HCT116 (cell line): ENCODE data around the gene ARSJ. TPM values are rescaled to one million over a fixed set of nuclear protein-coding genes. Genes with fewer than 3 reads are reported as not detected.

Source experiments
- ATAC-seq: fragments of 200-7000 bp; cut with Tn5 transposase; 2 replicates; pipeline ENCODE4 v1.9.1; 2020; ENCODE audit warnings: mild to moderate bottlenecking, moderate library complexity
- BruUV-seq: library from RNA; stranded (reverse); fragments of 400-500 nt; replicated peaks from 2 replicates; lab custom pipeline; 2021; lab: Mats Ljungman, UMichigan
- CTCF ChIA-PET: fragments of 300-600 bp; sonication (Branson Sonifier 250); formaldehyde crosslinking; loops from one replicate; lab custom pipeline; 2021; ENCODE audit warnings: antibody characterized with exemption; lab: Charles Lee
- POLR2A ChIA-PET: fragments of 300-600, 350-600 bp; sonication (Branson Sonifier 250); formaldehyde crosslinking; loops from one replicate; lab custom pipeline; 2021; ENCODE audit warnings: antibody characterized with exemption; lab: Charles Lee
- RAD21 ChIA-PET, 2 experiments: fragments of 300-600 bp; sonication (Branson Sonifier 250); formaldehyde crosslinking; loops; one replicate each; lab custom pipeline; 2023; ENCODE audit warnings: low total read pairs in 2 of 2; ENCODE audit not compliant: uncharacterized antibody in 2 of 2, unreplicated experiment in 2 of 2, low non-redundant PET in 1 of 2; lab: Charles Lee
- DNase-seq: peaks from one replicate; pipeline ENCODE4 v3.0.0-alpha.2; 2010; ENCODE audit warnings: low read depth, low spot score
- H2AFZ ChIP-seq: fragments of 200-600 bp; shearing (Covaris generic), sonication (generic); 2 replicates; pipeline ENCODE4 v1.6.1; 2017; ENCODE audit warnings: low read depth, mixed run types, mixed read lengths, antibody characterized with exemption, low read length; ENCODE audit not compliant: poor library complexity, severe bottlenecking
- H3K27ac ChIP-seq: 2 replicates; pipeline ENCODE4 v1.5.1; 2012; ENCODE audit warnings: low read depth, low read length
- H3K27me3 ChIP-seq: fragments of 200-600 bp; sonication (generic); 2 replicates; pipeline ENCODE4 v1.6.1; 2016; ENCODE audit warnings: mixed run types, low read length, mixed read lengths; ENCODE audit not compliant: insufficient read depth
- H3K36me3 ChIP-seq, 2 experiments: fragments of 200-500 bp in 1 of 2; fragments of 200-600 bp in 1 of 2; sonication (Bioruptor generic) in 1 of 2; sonication (generic) in 1 of 2; 2 replicates each; pipeline versions ENCODE4 v1.5.1 to v1.6.1; 2014 to 2016; ENCODE audit warnings: low read length in 2 of 2, inconsistent platforms in 1 of 2, mixed read lengths in 1 of 2, mixed run types in 1 of 2; ENCODE audit not compliant: insufficient read depth in 2 of 2, control insufficient read depth in 1 of 2
- H3K4me1 ChIP-seq, 2 experiments: fragments of 200-600 bp in 1 of 2; sonication (generic) in 1 of 2; 2 replicates each; pipeline versions ENCODE4 v1.5.1 to v1.6.1; 2012 to 2017; ENCODE audit warnings: low read length in 2 of 2, inconsistent platforms in 1 of 2, mild to moderate bottlenecking in 1 of 2, mixed read lengths in 1 of 2, mixed run types in 1 of 2, moderate library complexity in 1 of 2; ENCODE audit not compliant: insufficient read depth in 2 of 2, control insufficient read depth in 1 of 2
- H3K4me2 ChIP-seq: fragments of 200-600 bp; sonication (generic); 2 replicates; pipeline ENCODE4 v1.6.1; 2017; ENCODE audit warnings: mixed run types, low read length, mixed read lengths
- H3K4me3 ChIP-seq, 2 experiments: fragments of 200-600 bp in 1 of 2; sonication (generic) in 1 of 2; replicated peaks in 1 of 2; 2 replicates each; pipeline ENCODE4 v1.5.1; 2011 to 2016; ENCODE audit warnings: low read length in 2 of 2, control low read depth in 1 of 2, low read depth in 1 of 2, mild to moderate bottlenecking in 1 of 2, mixed read lengths in 1 of 2, mixed run types in 1 of 2
- H3K79me2 ChIP-seq: fragments of 200-600 bp; sonication (generic); 2 replicates; pipeline ENCODE4 v1.6.1; 2017; ENCODE audit warnings: mild to moderate bottlenecking, mixed run types, low read length, moderate library complexity, mixed read lengths; ENCODE audit not compliant: insufficient read depth
- H3K9ac ChIP-seq: fragments of 200-600 bp; sonication (generic); 2 replicates; pipeline ENCODE4 v1.6.1; 2016; ENCODE audit warnings: low read length, mixed read lengths
- H3K9me2 ChIP-seq: fragments of 200-600 bp; sonication (generic), shearing (Covaris generic); 2 replicates; pipeline ENCODE4 v1.6.1; 2017; ENCODE audit warnings: mixed run types, mild to moderate bottlenecking, moderate library complexity; ENCODE audit not compliant: insufficient read depth
- H3K9me3 ChIP-seq, 2 experiments: fragments of 200-500 bp in 1 of 2; fragments of 200-600 bp in 1 of 2; sonication (Bioruptor generic) in 1 of 2; sonication (generic) in 1 of 2; 2 replicates each; pipeline ENCODE4 v1.6.1; 2014 to 2017; ENCODE audit warnings: low read length in 2 of 2, mixed read lengths in 2 of 2, inconsistent platforms in 1 of 2, low read depth in 1 of 2, mild to moderate bottlenecking in 1 of 2, mixed run types in 1 of 2, moderate library complexity in 1 of 2; ENCODE audit not compliant: control insufficient read depth in 1 of 2, insufficient read depth in 1 of 2
- H4K20me1 ChIP-seq: fragments of 200-600 bp; sonication (generic), shearing (Covaris generic); 2 replicates; pipeline ENCODE4 v1.6.1; 2017; ENCODE audit warnings: mixed run types, mild to moderate bottlenecking, moderate library complexity; ENCODE audit not compliant: insufficient read depth
- CEBPB ChIP-seq: IDR thresholded peaks from 2 replicates; pipeline ENCODE4 v1.6.1; 2012; ENCODE audit warnings: low read depth
- EGR1 ChIP-seq: IDR thresholded peaks from 2 replicates; pipeline ENCODE4 v1.6.1; 2012; ENCODE audit warnings: low read depth
- EZH2 ChIP-seq: fragments of 200-600 bp; sonication (generic); IDR thresholded peaks from 2 replicates; pipeline ENCODE4 v1.6.1; 2017; ENCODE audit warnings: antibody characterized with exemption, mixed run types
- FOSL1 ChIP-seq: IDR thresholded peaks from 2 replicates; pipeline ENCODE4 v1.6.1; 2012; ENCODE audit warnings: low read depth
- JUND ChIP-seq: IDR thresholded peaks from 2 replicates; pipeline ENCODE4 v1.6.1; 2012
- POLR2A ChIP-seq: IDR thresholded peaks from 2 replicates; pipeline ENCODE4 v1.7.0; 2011; ENCODE audit warnings: borderline replicate concordance; ENCODE audit not compliant: insufficient read depth, insufficient read length; ENCODE audit errors: extremely low read depth
- POLR2AphosphoS5 ChIP-seq: IDR thresholded peaks from 2 replicates; pipeline ENCODE4 v1.6.1; 2011; ENCODE audit warnings: mild to moderate bottlenecking, low read depth, low read length, moderate library complexity
- RAD21 ChIP-seq: IDR thresholded peaks from 2 replicates; pipeline ENCODE4 v1.6.1; 2012; ENCODE audit warnings: low read depth, mild to moderate bottlenecking
- SP1 ChIP-seq: IDR thresholded peaks from 2 replicates; pipeline ENCODE4 v1.6.1; 2012; ENCODE audit warnings: low read depth
- SRF ChIP-seq: IDR thresholded peaks from 2 replicates; pipeline ENCODE4 v1.6.1; 2012; ENCODE audit warnings: low read depth
- TCF7L2 ChIP-seq: IDR thresholded peaks from 2 replicates; pipeline ENCODE4 v1.7.0; 2011; ENCODE audit warnings: borderline replicate concordance, inconsistent platforms; ENCODE audit not compliant: insufficient read depth, insufficient read length; ENCODE audit errors: extremely low read depth
- YY1 ChIP-seq: IDR thresholded peaks from 2 replicates; pipeline ENCODE4 v1.6.1; 2011; ENCODE audit warnings: low read length, low read depth, moderate library complexity, mild to moderate bottlenecking; ENCODE audit not compliant: insufficient replicate concordance; ENCODE audit errors: extremely low read depth
- ZFX ChIP-seq: fragments of 450-650 bp; IDR thresholded peaks from 2 replicates; pipeline ENCODE4 v1.6.1; 2017
- intact Hi-C: fragments of 100-400 bp; cut with micrococcal nuclease; formaldehyde crosslinking; loops from 2 replicates; pipeline ENCODE4 v1.10.0; 2022
- total RNA-seq: library from RNA; stranded (reverse); gene quantifications from one replicate; pipeline ENCODE4 v1.2.1, GENCODE V29; 2021; ENCODE audit not compliant: unreplicated experiment
- TF ChIP-seq, protein P1 (sequence below): IDR thresholded peaks from 2 replicates; pipeline ENCODE4 v1.6.1; 2012
- TF ChIP-seq, protein P2 (sequence below), 3 experiments: fragments of 200-600 bp in 1 of 3; sonication (generic) in 1 of 3; IDR thresholded peaks in 2 of 3; conservative IDR thresholded peaks in 1 of 3; 2 replicates each; pipeline ENCODE4 v1.5.1; 2012 to 2017; ENCODE audit warnings: low read depth in 2 of 3, low read length in 2 of 3, antibody characterized with exemption in 1 of 3, borderline replicate concordance in 1 of 3, control low read depth in 1 of 3, mild to moderate bottlenecking in 1 of 3, mixed read lengths in 1 of 3, mixed run types in 1 of 3, moderate library complexity in 1 of 3; ENCODE audit not compliant: insufficient read depth in 1 of 3
- TF ChIP-seq, protein P3 (sequence below): IDR thresholded peaks from 2 replicates; pipeline ENCODE4 v1.6.1; 2012; ENCODE audit warnings: low read depth
- TF ChIP-seq, protein P4 (sequence below): IDR thresholded peaks from 2 replicates; pipeline ENCODE4 v1.6.1; 2011; ENCODE audit warnings: mild to moderate bottlenecking, low read length, moderate library complexity; ENCODE audit not compliant: insufficient replicate concordance; ENCODE audit errors: extremely low read depth

ARSJ gene
- total RNA-seq, 1 experiment from 2014 or later: 2.3 TPM

DNA sequence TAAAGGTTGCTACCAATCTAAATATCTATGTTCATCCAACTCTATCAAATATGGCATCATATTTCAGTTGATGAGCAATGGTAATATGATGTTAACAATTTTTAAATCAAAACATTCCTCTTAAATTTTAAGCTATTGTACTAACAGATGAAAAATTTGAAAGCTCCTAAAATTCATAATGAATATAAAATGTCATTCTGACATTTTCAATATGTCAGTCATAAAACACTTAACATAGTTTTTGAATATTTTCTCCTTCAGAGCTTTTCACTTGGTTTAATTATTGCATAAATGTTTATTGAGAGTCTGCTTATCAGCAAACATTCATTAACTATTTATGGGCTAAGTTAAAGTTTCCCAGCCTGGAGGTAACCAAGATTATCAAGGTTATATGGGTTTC is 11.8 kb downstream of the ARSJ start:
- RAD21 ChIA-PET: no interaction called here

More for the DNA sequence above, 11.8 kb downstream of the ARSJ start:
- POLR2A ChIA-PET: no interaction called here
- Histone ChIP-seq H2AFZ (no peak overlapping the region), H3K9ac (no peak overlapping the region), H4K20me1 (no peaks in the 10 kb centered on the region), H3K4me3 (no peak overlapping the region), H3K27ac (no peak overlapping the region), H3K36me3 (no peaks in the 10 kb centered on the region), H3K27me3 (no peaks in the 10 kb centered on the region), H3K9me2 (no peaks in the 10 kb centered on the region), H3K4me2 (no peak overlapping the region), H3K79me2 (no peaks in the 10 kb centered on the region), H3K4me1 (no peaks in the 10 kb centered on the region), H3K9me3 (no peaks in the 10 kb centered on the region)
- TF ChIP-seq, protein P1, sequence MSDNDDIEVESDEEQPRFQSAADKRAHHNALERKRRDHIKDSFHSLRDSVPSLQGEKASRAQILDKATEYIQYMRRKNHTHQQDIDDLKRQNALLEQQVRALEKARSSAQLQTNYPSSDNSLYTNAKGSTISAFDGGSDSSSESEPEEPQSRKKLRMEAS: no peak
- no peak for TF ChIP-seq ZFX
- TF ChIP-seq YY1: no peak
- no peak for TF ChIP-seq JUND
- no peak for TF ChIP-seq POLR2A
- no peak for TF ChIP-seq FOSL1
- no peak for TF ChIP-seq SRF
- TF ChIP-seq TCF7L2: no peak
- no peak for TF ChIP-seq EZH2
- TF ChIP-seq CEBPB: no peak
- TF ChIP-seq EGR1: no peak
- no peak for TF ChIP-seq RAD21
- TF ChIP-seq, protein P2, sequence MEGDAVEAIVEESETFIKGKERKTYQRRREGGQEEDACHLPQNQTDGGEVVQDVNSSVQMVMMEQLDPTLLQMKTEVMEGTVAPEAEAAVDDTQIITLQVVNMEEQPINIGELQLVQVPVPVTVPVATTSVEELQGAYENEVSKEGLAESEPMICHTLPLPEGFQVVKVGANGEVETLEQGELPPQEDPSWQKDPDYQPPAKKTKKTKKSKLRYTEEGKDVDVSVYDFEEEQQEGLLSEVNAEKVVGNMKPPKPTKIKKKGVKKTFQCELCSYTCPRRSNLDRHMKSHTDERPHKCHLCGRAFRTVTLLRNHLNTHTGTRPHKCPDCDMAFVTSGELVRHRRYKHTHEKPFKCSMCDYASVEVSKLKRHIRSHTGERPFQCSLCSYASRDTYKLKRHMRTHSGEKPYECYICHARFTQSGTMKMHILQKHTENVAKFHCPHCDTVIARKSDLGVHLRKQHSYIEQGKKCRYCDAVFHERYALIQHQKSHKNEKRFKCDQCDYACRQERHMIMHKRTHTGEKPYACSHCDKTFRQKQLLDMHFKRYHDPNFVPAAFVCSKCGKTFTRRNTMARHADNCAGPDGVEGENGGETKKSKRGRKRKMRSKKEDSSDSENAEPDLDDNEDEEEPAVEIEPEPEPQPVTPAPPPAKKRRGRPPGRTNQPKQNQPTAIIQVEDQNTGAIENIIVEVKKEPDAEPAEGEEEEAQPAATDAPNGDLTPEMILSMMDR (IDR thresholded peaks at IDR 0.05 in 2 of 3, conservative IDR thresholded peaks at IDR 0.05 in 1 of 3; ENCODE audit: borderline replicate concordance in 1 of 3, insufficient read depth in 1 of 3, low read depth in 2 of 3, low read length in 2 of 3): no peak
- TF ChIP-seq, protein P3, sequence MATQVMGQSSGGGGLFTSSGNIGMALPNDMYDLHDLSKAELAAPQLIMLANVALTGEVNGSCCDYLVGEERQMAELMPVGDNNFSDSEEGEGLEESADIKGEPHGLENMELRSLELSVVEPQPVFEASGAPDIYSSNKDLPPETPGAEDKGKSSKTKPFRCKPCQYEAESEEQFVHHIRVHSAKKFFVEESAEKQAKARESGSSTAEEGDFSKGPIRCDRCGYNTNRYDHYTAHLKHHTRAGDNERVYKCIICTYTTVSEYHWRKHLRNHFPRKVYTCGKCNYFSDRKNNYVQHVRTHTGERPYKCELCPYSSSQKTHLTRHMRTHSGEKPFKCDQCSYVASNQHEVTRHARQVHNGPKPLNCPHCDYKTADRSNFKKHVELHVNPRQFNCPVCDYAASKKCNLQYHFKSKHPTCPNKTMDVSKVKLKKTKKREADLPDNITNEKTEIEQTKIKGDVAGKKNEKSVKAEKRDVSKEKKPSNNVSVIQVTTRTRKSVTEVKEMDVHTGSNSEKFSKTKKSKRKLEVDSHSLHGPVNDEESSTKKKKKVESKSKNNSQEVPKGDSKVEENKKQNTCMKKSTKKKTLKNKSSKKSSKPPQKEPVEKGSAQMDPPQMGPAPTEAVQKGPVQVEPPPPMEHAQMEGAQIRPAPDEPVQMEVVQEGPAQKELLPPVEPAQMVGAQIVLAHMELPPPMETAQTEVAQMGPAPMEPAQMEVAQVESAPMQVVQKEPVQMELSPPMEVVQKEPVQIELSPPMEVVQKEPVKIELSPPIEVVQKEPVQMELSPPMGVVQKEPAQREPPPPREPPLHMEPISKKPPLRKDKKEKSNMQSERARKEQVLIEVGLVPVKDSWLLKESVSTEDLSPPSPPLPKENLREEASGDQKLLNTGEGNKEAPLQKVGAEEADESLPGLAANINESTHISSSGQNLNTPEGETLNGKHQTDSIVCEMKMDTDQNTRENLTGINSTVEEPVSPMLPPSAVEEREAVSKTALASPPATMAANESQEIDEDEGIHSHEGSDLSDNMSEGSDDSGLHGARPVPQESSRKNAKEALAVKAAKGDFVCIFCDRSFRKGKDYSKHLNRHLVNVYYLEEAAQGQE: no peak
- TF ChIP-seq SP1: no peak
- no peak for TF ChIP-seq POLR2AphosphoS5
- TF ChIP-seq, protein P4, sequence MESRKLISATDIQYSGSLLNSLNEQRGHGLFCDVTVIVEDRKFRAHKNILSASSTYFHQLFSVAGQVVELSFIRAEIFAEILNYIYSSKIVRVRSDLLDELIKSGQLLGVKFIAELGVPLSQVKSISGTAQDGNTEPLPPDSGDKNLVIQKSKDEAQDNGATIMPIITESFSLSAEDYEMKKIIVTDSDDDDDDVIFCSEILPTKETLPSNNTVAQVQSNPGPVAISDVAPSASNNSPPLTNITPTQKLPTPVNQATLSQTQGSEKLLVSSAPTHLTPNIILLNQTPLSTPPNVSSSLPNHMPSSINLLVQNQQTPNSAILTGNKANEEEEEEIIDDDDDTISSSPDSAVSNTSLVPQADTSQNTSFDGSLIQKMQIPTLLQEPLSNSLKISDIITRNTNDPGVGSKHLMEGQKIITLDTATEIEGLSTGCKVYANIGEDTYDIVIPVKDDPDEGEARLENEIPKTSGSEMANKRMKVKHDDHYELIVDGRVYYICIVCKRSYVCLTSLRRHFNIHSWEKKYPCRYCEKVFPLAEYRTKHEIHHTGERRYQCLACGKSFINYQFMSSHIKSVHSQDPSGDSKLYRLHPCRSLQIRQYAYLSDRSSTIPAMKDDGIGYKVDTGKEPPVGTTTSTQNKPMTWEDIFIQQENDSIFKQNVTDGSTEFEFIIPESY: no peak
- no TSS peak for BruUV-seq
- no peak for ATAC-seq
- CTCF ChIA-PET: no interaction called here
- intact Hi-C loops: no loop called here
- DNase-seq: no peak
